Measurements from ENCODE around the gene SMARCA5. TPM values are rescaled to one million over a fixed set of nuclear protein-coding genes. Genes with fewer than 3 reads are reported as not detected.

Gene SMARCA5
- total and polyA plus RNA-seq, 7 donors, result 9.6 to 46.4 (median 35.3) TPM

DNA sequence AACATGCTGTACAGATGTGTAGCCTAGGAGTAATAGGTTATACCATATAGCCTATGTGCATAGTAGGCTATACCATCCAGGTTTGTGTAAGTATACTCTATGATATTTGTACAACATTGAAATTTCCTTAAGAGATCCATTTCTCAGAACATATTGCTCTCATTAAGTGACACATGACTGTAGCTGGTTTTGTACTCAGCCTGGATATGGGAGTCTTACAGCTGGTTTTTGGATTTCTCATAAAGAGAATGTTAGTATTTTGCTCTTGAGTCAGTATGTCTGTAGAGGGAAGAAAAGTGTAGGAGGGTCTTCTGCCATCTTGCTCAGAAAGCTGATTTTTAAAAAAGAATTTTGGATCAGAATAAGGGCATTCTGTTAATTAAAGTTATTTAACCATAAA, 85.3 kb downstream of the SMARCA5 start:
- no peaks in the 10 kb centered on the region for H3K36me3 ChIP-seq
- intact Hi-C loops (cut with DNase I), result no loop called here
- H3K27ac ChIP-seq, result no peak overlapping the region
- no peak for DNase-seq
- peaks cover 0 to 16% (median 14%) of the 10 kb centered on the region in 4 donors for H3K4me1 ChIP-seq
- H3K4me3 ChIP-seq, result no peak overlapping the region
- TF ChIP-seq, protein P1, sequence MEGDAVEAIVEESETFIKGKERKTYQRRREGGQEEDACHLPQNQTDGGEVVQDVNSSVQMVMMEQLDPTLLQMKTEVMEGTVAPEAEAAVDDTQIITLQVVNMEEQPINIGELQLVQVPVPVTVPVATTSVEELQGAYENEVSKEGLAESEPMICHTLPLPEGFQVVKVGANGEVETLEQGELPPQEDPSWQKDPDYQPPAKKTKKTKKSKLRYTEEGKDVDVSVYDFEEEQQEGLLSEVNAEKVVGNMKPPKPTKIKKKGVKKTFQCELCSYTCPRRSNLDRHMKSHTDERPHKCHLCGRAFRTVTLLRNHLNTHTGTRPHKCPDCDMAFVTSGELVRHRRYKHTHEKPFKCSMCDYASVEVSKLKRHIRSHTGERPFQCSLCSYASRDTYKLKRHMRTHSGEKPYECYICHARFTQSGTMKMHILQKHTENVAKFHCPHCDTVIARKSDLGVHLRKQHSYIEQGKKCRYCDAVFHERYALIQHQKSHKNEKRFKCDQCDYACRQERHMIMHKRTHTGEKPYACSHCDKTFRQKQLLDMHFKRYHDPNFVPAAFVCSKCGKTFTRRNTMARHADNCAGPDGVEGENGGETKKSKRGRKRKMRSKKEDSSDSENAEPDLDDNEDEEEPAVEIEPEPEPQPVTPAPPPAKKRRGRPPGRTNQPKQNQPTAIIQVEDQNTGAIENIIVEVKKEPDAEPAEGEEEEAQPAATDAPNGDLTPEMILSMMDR (IDR thresholded peaks at IDR 0.05), result no peak
- TF ChIP-seq POLR2A (IDR thresholded peaks at IDR 0.05) (no peak), POLR2AphosphoS5 (IDR thresholded peaks at IDR 0.05) (no peak), EP300 (IDR thresholded peaks at IDR 0.05) (no peak)
- no peaks in the 10 kb centered on the region for H3K9me3 ChIP-seq
- H3K27me3 ChIP-seq, result no peaks in the 10 kb centered on the region

DNA sequence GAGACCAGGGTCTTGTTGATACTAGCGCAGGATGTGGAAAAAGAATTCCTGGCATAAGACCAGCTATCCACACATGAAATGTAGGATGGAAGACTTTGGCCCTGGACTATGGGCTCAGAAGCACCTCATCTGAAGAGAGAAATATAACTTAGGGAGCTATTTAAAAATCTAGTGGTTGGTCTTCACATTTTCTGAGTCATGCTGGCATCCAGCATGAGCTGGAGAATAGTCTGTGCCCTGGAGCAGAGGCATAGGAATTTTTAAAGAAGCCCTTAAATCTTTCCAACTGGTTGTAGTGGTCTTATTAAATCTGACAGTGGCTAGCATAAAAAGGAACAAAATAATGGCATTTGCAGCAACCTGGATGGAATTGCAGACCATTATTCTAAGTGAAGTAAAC, 86.3 kb downstream of the SMARCA5 start:
- H3K9me3 ChIP-seq, result no peaks in the 10 kb centered on the region
- 93 to 100% methylated on average over 1 of the region's 1 CpG for WGBS, 2 donors
- no peak for DNase-seq
- H3K27ac ChIP-seq, result peak overlapping the region in 2 of 4 donors; percentile 40 to 42
- intact Hi-C loops (cut with DNase I), result no loop called here
- H3K27me3 ChIP-seq, result no peaks in the 10 kb centered on the region
- H3K36me3 ChIP-seq, result no peaks in the 10 kb centered on the region
- peaks cover 0 to 16% (median 14%) of the 10 kb centered on the region in 4 donors for H3K4me1 ChIP-seq
- TF ChIP-seq EP300 (IDR thresholded peaks at IDR 0.05) (no peak), POLR2A (IDR thresholded peaks at IDR 0.05) (no peak), POLR2AphosphoS5 (IDR thresholded peaks at IDR 0.05) (no peak)
- TF ChIP-seq, protein P1 (IDR thresholded peaks at IDR 0.05), result no peak
- no peak overlapping the region for H3K4me3 ChIP-seq

DNA sequence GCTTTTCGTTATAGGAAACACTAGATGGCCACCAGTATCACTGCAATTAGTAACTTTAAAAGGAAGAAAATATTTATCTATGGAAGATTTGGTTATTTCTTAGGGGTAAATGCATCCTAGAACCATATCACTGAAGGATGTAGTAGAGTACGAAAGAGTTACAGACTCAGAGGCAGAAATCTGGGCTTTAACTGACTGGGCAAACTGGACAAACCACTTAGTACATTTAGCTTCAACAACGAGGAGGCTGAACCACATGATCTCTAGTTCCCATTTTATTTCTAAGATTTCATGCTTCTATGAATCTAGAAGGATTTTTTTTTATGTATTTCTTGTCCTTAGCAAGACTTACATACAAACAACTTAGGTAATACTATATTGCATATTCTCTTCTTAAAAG, 93.0 kb downstream of the SMARCA5 start:
- TF ChIP-seq POLR2A (IDR thresholded peaks at IDR 0.05) (no peak), POLR2AphosphoS5 (IDR thresholded peaks at IDR 0.05) (no peak), EP300 (IDR thresholded peaks at IDR 0.05) (no peak)
- intact Hi-C loops (cut with DNase I), result no loop called here
- no peaks in the 10 kb centered on the region for H3K27me3 ChIP-seq
- no peak overlapping the region for H3K4me3 ChIP-seq
- 71 to 73% methylated on average over 3 of the region's 3 CpGs for WGBS, 2 donors
- H3K36me3 ChIP-seq, result no peaks in the 10 kb centered on the region
- no peak overlapping the region for H3K27ac ChIP-seq
- DNase-seq, result no peak
- H3K4me1 ChIP-seq, result peaks cover 0 to 19% (median 13%) of the 10 kb centered on the region in 4 donors
- no peaks in the 10 kb centered on the region for H3K9me3 ChIP-seq

Other genes starting within 250 kb of the SMARCA5 start
- gene GAB1, start 176.8 kb upstream of the SMARCA5 start, total RNA-seq, result 10 to 100 TPM; 44.1 to 71.6 (median 62.4) TPM
- gene GAB1, start 176.8 kb upstream of the SMARCA5 start, polyA plus RNA-seq, result 10 to 100 TPM; 10.0 to 13.2 (median 11.4) TPM
- gene FREM3, start 187.0 kb downstream of the SMARCA5 start, total RNA-seq, result under 1 TPM in 1 of 4 donors, not detected in 3; under 0.01 TPM
- not detected for gene FREM3, start 187.0 kb downstream of the SMARCA5 start, polyA plus RNA-seq